WI38 (cell line): ENCODE data around the gene CDK5RAP2.

Experiments used
- H3K4me3 ChIP-seq: 2 replicates; pipeline ENCODE4 v1.5.1; 2011; ENCODE audit warnings: low read depth, mild to moderate bottlenecking, control low read depth, low read length
- CTCF ChIP-seq: IDR thresholded peaks from 2 replicates; pipeline ENCODE4 v1.5.1; 2012; ENCODE audit warnings: low read depth, mild to moderate bottlenecking, control low read depth, low read length

CDK5RAP2 gene

GRCh38 chr9:120381839-120382238 is 198.1 kb downstream of the CDK5RAP2 start:
- H3K4me3 ChIP-seq, result no peak overlapping the region
- TF ChIP-seq CTCF, result no peak

GRCh38 chr9:120379611-120380010 is 200.4 kb downstream of the CDK5RAP2 start:
- H3K4me3 ChIP-seq, result no peak overlapping the region
- TF ChIP-seq CTCF, result no peak

GRCh38 chr9:120378680-120379079 is 201.3 kb downstream of the CDK5RAP2 start:
- no peak overlapping the region for H3K4me3 ChIP-seq
- TF ChIP-seq CTCF, result no peak

- H3K4me3 ChIP-seq, result no peak overlapping the region
- no peak for TF ChIP-seq CTCF
Observed at GRCh38 chr9:120377268-120378159, 202.5 kb downstream of the CDK5RAP2 start.

DNA sequence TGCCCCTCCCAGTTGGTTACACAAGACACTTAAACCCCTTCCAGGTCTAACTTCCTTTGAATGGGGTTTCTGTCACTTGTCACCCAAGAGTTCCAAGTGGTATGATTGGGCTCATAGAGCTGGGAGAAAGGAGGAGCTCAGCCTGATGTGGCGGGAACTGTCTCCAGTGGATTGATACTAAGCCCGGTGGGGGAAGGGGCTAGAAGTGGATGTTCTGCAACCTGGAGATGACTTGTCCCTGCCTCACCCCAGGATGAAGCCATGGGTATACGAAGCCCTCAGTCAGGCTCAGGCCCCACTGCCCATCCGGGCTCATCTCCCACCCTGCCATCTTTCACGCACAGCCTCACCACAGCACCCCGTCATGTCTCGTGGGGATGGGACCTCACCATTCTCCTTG is 203.9 kb downstream of the CDK5RAP2 start:
- H3K4me3 ChIP-seq, result no peak overlapping the region

DNA sequence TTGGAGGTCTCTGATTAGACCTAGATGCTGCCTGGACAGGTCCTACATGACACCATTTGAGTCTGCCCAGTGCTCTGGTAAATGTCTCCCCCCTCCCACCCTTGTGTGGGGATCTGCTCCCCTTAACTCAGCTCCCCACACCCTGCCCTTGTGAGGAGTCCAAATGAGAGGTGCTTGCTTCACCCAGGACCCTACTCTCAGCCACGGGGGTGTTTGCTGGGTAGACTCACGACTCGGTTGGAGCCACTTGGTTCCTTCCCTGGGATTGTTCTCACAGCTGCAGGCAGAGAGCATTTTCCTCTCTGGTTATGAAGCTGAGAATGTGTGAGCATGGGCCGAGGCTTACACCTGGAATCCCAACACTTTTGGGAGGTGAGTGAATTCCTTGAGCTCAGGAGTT is 204.7 kb downstream of the CDK5RAP2 start:
- TF ChIP-seq CTCF, result no peak

More for the DNA sequence above, 203.9 kb downstream of the CDK5RAP2 start:
- no peak for TF ChIP-seq CTCF

DNA sequence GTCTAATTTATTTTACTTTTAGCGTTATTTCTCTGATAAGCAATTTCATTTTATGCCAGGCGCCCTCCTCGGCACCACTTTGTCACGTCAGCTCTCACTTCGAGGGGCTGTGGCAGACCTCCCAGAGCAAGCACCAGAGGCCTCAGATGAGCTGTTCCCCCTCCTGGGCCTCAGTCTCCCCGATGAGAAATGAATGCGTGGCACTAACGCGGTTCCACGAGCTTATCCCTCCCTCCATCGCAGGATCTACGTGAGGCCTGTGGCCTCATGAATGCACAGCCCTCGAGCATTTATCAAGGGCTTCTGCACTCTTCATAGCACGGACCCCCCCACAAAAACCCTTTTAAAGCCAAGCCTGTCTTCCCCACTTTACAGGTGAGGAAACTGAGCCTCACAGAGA is 205.2 kb downstream of the CDK5RAP2 start:
- TF ChIP-seq CTCF, result no peak
- no peak overlapping the region for H3K4me3 ChIP-seq

More for the DNA sequence above, 204.7 kb downstream of the CDK5RAP2 start:
- no peak overlapping the region for H3K4me3 ChIP-seq
